GM23338 (cell line): Measurements from ENCODE around the gene TBPL2. TPM values are rescaled to one million over a fixed set of nuclear protein-coding genes. Genes with fewer than 3 reads are reported as not detected.

Experiments
- ATAC-seq: fragments of 200-7000 bp; cut with Tn5 transposase; 3 replicates; pipeline ENCODE4 v1.9.1; 2020
- DNase-seq: peaks from one replicate; pipeline ENCODE4 v3.0.0-alpha.2; 2015; ENCODE audit warnings: low spot score
- H2AFZ ChIP-seq: fragments of 200-600 bp; sonication (generic); 2 replicates; pipeline ENCODE4 v1.8.0; 2016; ENCODE audit warnings: antibody characterized with exemption, mild to moderate bottlenecking, moderate library complexity
- H3F3A ChIP-seq: fragments of 200-600 bp; sonication (generic); replicated peaks from 2 replicates; pipeline ENCODE4 v1.8.0; 2017; ENCODE audit warnings: antibody characterized with exemption, mixed run types, low read depth
- H3K27ac ChIP-seq: fragments of 200-600 bp; sonication (generic); 2 replicates; pipeline ENCODE4 v1.6.1; 2016; ENCODE audit warnings: low read depth
- H3K27me3 ChIP-seq: fragments of 200-600 bp; sonication (generic); 2 replicates; pipeline ENCODE4 v1.8.0; 2016; ENCODE audit warnings: mild to moderate bottlenecking, mixed run types, moderate library complexity; ENCODE audit not compliant: insufficient read depth
- H3K36me3 ChIP-seq: fragments of 200-600 bp; sonication (generic); 2 replicates; pipeline ENCODE4 v1.8.0; 2016; ENCODE audit warnings: mild to moderate bottlenecking; ENCODE audit not compliant: insufficient read depth
- H3K4me1 ChIP-seq: fragments of 200-600 bp; sonication (generic); 2 replicates; pipeline ENCODE4 v1.8.0; 2016; ENCODE audit warnings: mild to moderate bottlenecking, moderate library complexity; ENCODE audit not compliant: insufficient read depth
- H3K4me2 ChIP-seq: fragments of 200-600 bp; sonication (generic); 2 replicates; pipeline ENCODE4 v1.7.1; 2017; ENCODE audit warnings: mixed run types
- H3K4me3 ChIP-seq: fragments of 200-600 bp; sonication (generic); 2 replicates; pipeline ENCODE4 v1.6.1; 2016; ENCODE audit warnings: mixed run types
- H3K79me2 ChIP-seq: fragments of 200-600 bp; sonication (generic); replicated peaks from 2 replicates; pipeline ENCODE4 v1.8.0; 2017; ENCODE audit warnings: mild to moderate bottlenecking; ENCODE audit not compliant: insufficient read depth
- H3K9me2 ChIP-seq: fragments of 200-600 bp; sonication (generic); 2 replicates; pipeline ENCODE4 v1.8.0; 2017; ENCODE audit not compliant: insufficient read depth
- H4K20me1 ChIP-seq: fragments of 200-600 bp; sonication (generic); replicated peaks from 2 replicates; pipeline ENCODE4 v1.8.0; 2017; ENCODE audit warnings: mild to moderate bottlenecking; ENCODE audit not compliant: insufficient read depth
- H3K27ac Mint-ChIP-seq: 2 replicates; pipeline ENCODE4 v1.8.0; 2020; ENCODE audit warnings: inconsistent platforms, mild to moderate bottlenecking, moderate library complexity, mixed read lengths
- H3K27me3 Mint-ChIP-seq: 3 replicates; pipeline ENCODE4 v1.8.0; 2022; ENCODE audit warnings: low read depth, mild to moderate bottlenecking, moderate library complexity, mixed read lengths, inconsistent platforms; ENCODE audit not compliant: insufficient read depth, poor library complexity
- H3K36me3 Mint-ChIP-seq: 3 replicates; pipeline ENCODE4 v1.8.0; 2021; ENCODE audit warnings: low read depth, mild to moderate bottlenecking, inconsistent platforms, moderate library complexity, mixed read lengths
- H3K4me1 Mint-ChIP-seq: 3 replicates; pipeline ENCODE4 v1.8.0; 2020; ENCODE audit warnings: mild to moderate bottlenecking, inconsistent platforms, mixed read lengths
- H3K4me3 Mint-ChIP-seq: 3 replicates; pipeline ENCODE4 v1.8.0; 2021; ENCODE audit warnings: moderate library complexity, mild to moderate bottlenecking, inconsistent platforms, mixed read lengths
- H3K9me3 Mint-ChIP-seq: 3 replicates; pipeline ENCODE4 v1.8.0; 2020; ENCODE audit warnings: moderate library complexity, mild to moderate bottlenecking, inconsistent platforms, mixed read lengths
- CREB1 ChIP-seq: fragments of 250-450 bp; sonication (Bioruptor Pico); IDR thresholded peaks from 2 replicates; pipeline ENCODE4 v1.5.0; 2020; ENCODE audit warnings: low read depth, mild to moderate bottlenecking, moderate library complexity
- EZH2 ChIP-seq: fragments of 200-600 bp; sonication (generic); IDR thresholded peaks from one replicate; pipeline ENCODE4 v1.8.0; 2017; ENCODE audit warnings: antibody characterized with exemption, mild to moderate bottlenecking, low read depth; ENCODE audit not compliant: unreplicated experiment
- EZH2phosphoT487 ChIP-seq: fragments of 200-600 bp; sonication (generic); IDR thresholded peaks from one replicate; pipeline ENCODE4 v1.8.1; 2018; ENCODE audit warnings: antibody characterized with exemption; ENCODE audit not compliant: unreplicated experiment
- JUNB ChIP-seq: IDR thresholded peaks from one replicate; pipeline ENCODE4 v1.6.1; 2016; ENCODE audit warnings: antibody characterized with exemption; ENCODE audit not compliant: unreplicated experiment
- STAT1 ChIP-seq: IDR thresholded peaks from one replicate; pipeline ENCODE4 v1.6.1; 2016; ENCODE audit warnings: antibody characterized with exemption; ENCODE audit not compliant: unreplicated experiment
- ZNF114 ChIP-seq: fragments of 250-450 bp; sonication (Bioruptor Pico); IDR thresholded peaks from 2 replicates; pipeline ENCODE4 v1.5.0; 2020; ENCODE audit warnings: mild to moderate bottlenecking, moderate library complexity
- ZNF331 ChIP-seq: fragments of 250-450 bp; sonication (Bioruptor Pico); IDR thresholded peaks from 2 replicates; pipeline ENCODE4 v1.5.0; 2020; ENCODE audit warnings: low read depth, mild to moderate bottlenecking, moderate library complexity
- long read RNA-seq: library from polyadenylated mRNA; unstranded; transcript quantifications from one replicate; pipeline ENCODE4 v2.0.0, GENCODE V29; 2020; ENCODE audit not compliant: unreplicated experiment
- polyA plus RNA-seq: library from polyadenylated mRNA; unstranded; fragments of >200 nt; fragmentation: Nextera tagmentation; extraction: Ambion mirVana; gene quantifications from 2 replicates; pipeline ENCODE4 v1.2.1, GENCODE V29; 2016
- total RNA-seq: library from RNA; depleted of rRNA; stranded (reverse); fragments of >200 nt; shearing (Covaris generic); gene quantifications from 2 replicates; pipeline ENCODE4 v1.2.3, GENCODE V29; 2014; rRNA removed
- TF ChIP-seq, protein P1 (sequence below): IDR thresholded peaks from 2 replicates; pipeline ENCODE4 v1.6.1; 2016; ENCODE audit warnings: antibody characterized with exemption
- TF ChIP-seq, protein P2 (sequence below), 2 experiments: fragments of 200-600 bp in 1 of 2; sonication (generic) in 1 of 2; conservative IDR thresholded peaks; 2 replicates each; pipeline versions ENCODE4 v1.5.1 to v1.6.1; 2016 to 2017; ENCODE audit warnings: antibody characterized with exemption in 2 of 2, low read depth in 2 of 2, mild to moderate bottlenecking in 2 of 2, moderate library complexity in 1 of 2
- TF ChIP-seq, protein P3 (sequence below): IDR thresholded peaks from one replicate; pipeline ENCODE4 v1.6.1; 2018; ENCODE audit warnings: antibody characterized with exemption; ENCODE audit not compliant: unreplicated experiment

TBPL2 gene
- total RNA-seq (0.24 TPM in 1 of 2 replicates, not detected in the other), polyA plus RNA-seq (not detected in 2 replicates)
- long read RNA-seq, result 0 reads

DNA sequence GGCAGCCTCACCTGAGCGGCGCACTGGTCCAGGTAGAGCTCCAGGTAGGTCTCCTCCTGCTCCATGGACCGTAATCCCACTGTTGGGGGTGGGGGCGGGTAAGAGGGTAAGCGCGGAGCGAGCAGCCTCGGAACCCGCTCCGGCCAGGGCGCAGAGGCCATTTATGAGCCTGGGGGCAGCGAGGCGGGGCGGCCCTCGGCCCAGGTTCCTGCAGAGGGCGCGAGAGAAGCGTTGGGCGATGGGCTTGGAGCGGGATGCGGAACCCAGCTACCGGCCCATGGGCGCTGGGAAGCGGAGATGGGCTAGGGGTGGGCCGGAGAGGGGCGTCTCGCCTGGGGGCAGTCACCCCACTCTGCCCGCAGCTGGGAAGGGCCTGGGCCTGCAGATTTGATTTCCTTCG is at the start of gene TBPL2:
Gene TBPL2, minus strand, starts transcription at position 232 of the 400 bp plus-strand sequence. Its CDS starts 167 bp downstream, at position 65.
- H3K4me3 Mint-ChIP-seq, result peak within 1 kb of the TSS; percentile 7; the same call in 1 of the 3 replicates

More for the DNA sequence above, at the start of gene TBPL2:
- no peaks in the 10 kb centered on the region for H3K27me3 Mint-ChIP-seq
- TF ChIP-seq STAT1, result no peak
- TF ChIP-seq, protein P1, sequence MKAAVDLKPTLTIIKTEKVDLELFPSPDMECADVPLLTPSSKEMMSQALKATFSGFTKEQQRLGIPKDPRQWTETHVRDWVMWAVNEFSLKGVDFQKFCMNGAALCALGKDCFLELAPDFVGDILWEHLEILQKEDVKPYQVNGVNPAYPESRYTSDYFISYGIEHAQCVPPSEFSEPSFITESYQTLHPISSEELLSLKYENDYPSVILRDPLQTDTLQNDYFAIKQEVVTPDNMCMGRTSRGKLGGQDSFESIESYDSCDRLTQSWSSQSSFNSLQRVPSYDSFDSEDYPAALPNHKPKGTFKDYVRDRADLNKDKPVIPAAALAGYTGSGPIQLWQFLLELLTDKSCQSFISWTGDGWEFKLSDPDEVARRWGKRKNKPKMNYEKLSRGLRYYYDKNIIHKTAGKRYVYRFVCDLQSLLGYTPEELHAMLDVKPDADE, result no peak
- TF ChIP-seq CREB1 (CRISPR knock-in tag), result no peak
- TF ChIP-seq EZH2phosphoT487, result no peak
- TF ChIP-seq, protein P2, sequence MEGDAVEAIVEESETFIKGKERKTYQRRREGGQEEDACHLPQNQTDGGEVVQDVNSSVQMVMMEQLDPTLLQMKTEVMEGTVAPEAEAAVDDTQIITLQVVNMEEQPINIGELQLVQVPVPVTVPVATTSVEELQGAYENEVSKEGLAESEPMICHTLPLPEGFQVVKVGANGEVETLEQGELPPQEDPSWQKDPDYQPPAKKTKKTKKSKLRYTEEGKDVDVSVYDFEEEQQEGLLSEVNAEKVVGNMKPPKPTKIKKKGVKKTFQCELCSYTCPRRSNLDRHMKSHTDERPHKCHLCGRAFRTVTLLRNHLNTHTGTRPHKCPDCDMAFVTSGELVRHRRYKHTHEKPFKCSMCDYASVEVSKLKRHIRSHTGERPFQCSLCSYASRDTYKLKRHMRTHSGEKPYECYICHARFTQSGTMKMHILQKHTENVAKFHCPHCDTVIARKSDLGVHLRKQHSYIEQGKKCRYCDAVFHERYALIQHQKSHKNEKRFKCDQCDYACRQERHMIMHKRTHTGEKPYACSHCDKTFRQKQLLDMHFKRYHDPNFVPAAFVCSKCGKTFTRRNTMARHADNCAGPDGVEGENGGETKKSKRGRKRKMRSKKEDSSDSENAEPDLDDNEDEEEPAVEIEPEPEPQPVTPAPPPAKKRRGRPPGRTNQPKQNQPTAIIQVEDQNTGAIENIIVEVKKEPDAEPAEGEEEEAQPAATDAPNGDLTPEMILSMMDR (conservative IDR thresholded peaks at IDR 0.05; ENCODE audit: low read depth in 2 of 2), result peak; percentile 61 to 85
- no peak for TF ChIP-seq ZNF331
- TF ChIP-seq EZH2, result no peak
- TF ChIP-seq ZNF114 (CRISPR knock-in tag), result 0 out of 2 replicates have a peak, but pooled peaks have one; percentile 3
- TF ChIP-seq JUNB, result no peak
- TF ChIP-seq, protein P3, sequence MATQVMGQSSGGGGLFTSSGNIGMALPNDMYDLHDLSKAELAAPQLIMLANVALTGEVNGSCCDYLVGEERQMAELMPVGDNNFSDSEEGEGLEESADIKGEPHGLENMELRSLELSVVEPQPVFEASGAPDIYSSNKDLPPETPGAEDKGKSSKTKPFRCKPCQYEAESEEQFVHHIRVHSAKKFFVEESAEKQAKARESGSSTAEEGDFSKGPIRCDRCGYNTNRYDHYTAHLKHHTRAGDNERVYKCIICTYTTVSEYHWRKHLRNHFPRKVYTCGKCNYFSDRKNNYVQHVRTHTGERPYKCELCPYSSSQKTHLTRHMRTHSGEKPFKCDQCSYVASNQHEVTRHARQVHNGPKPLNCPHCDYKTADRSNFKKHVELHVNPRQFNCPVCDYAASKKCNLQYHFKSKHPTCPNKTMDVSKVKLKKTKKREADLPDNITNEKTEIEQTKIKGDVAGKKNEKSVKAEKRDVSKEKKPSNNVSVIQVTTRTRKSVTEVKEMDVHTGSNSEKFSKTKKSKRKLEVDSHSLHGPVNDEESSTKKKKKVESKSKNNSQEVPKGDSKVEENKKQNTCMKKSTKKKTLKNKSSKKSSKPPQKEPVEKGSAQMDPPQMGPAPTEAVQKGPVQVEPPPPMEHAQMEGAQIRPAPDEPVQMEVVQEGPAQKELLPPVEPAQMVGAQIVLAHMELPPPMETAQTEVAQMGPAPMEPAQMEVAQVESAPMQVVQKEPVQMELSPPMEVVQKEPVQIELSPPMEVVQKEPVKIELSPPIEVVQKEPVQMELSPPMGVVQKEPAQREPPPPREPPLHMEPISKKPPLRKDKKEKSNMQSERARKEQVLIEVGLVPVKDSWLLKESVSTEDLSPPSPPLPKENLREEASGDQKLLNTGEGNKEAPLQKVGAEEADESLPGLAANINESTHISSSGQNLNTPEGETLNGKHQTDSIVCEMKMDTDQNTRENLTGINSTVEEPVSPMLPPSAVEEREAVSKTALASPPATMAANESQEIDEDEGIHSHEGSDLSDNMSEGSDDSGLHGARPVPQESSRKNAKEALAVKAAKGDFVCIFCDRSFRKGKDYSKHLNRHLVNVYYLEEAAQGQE, result no peak
- Histone ChIP-seq H3K27ac (no peak within 1 kb of the TSS), H4K20me1 (no peaks in the 10 kb centered on the region), H3K36me3 (no peaks in the 10 kb centered on the region), H2AFZ (peak within 1 kb of the TSS; percentile 92), H3F3A (no peaks in the 10 kb centered on the region), H3K79me2 (no peaks in the 10 kb centered on the region), H3K27me3 (no peaks in the 10 kb centered on the region), H3K4me2 (peak within 1 kb of the TSS; percentile 76), H3K9me2 (no peaks in the 10 kb centered on the region), H3K4me3 (peak within 1 kb of the TSS; percentile 53), H3K4me1 (no peaks in the 10 kb centered on the region)
- peak; percentile 96 for ATAC-seq
- DNase-seq, result peak; percentile 88
- no peak within 1 kb of the TSS for H3K27ac Mint-ChIP-seq
- H3K4me1 Mint-ChIP-seq, result peaks cover 4% of the 10 kb centered on the region; the same call in 1 of the 3 replicates
- no peaks in the 10 kb centered on the region for H3K36me3 Mint-ChIP-seq
- 0 out of 3 replicates have a peak, but pooled peaks cover 2% of the 10 kb centered on the region for H3K9me3 Mint-ChIP-seq
